ENCODE results near the gene MBTPS2.

Gene MBTPS2

DNA sequence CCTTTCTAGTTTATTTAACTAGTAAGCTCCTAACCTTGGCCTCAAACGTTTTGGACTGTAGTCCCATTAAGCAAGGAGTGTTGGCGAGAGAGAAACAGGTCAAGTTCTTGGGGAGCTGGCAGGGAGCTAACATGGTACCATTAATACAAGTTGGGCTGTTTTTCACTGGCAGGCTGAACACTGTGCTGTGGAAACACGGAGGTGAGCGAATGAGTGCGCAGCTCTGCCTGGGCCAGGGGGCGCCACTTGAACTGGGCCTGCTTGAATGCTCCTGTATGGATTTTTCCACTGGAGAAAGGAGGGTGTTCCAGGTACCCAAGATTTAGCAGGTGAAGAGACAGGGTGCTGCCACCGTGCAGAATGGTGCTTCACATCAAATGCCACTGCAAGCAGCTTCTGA is 93.7 kb downstream of the MBTPS2 start:
- H3K4me1 Mint-ChIP-seq (ENCODE audit: low read depth), result peaks cover 18% of the 10 kb centered on the region
- H3K27ac Mint-ChIP-seq, result no peak overlapping the region
- peaks cover 12% of the 10 kb centered on the region for H3K36me3 Mint-ChIP-seq (ENCODE audit: low read depth)
- H3K27me3 Mint-ChIP-seq (ENCODE audit: low read depth), result no peaks in the 10 kb centered on the region
- H3K4me3 Mint-ChIP-seq, result no peak overlapping the region
- peaks cover 11% of the 10 kb centered on the region for H3K9me3 Mint-ChIP-seq
- DNase-seq (ENCODE audit: low spot score), result no peak

GRCh38 chrX:21934414-21934813 is 95.0 kb downstream of the MBTPS2 start:
- Mint-ChIP-seq H3K4me3 (no peak overlapping the region), H3K9me3 (peaks cover 7% of the 10 kb centered on the region), H3K27ac (no peak overlapping the region), H3K36me3 (ENCODE audit: low read depth) (peaks cover 6% of the 10 kb centered on the region), H3K4me1 (ENCODE audit: low read depth) (peaks cover 13% of the 10 kb centered on the region), H3K27me3 (ENCODE audit: low read depth) (no peaks in the 10 kb centered on the region)
- DNase-seq (ENCODE audit: low spot score), result no peak
